Kidney glomerular epithelial cell (primary cell): Measurements from ENCODE around the gene CNOT4.
"Not testable (repeated sequence)": the region's sequence is repeated elsewhere in the genome, so short reads cannot be mapped to it uniquely, and the experiment has no call there.

Experiments
- DNase-seq: peaks from one replicate; lab custom pipeline; 2025; lab: John Stamatoyannopoulos, UW

CNOT4 gene

GRCh38 chr7:135512135-135512887 lies 2.4 kb upstream of the CNOT4 start:
- no peak for DNase-seq

DNA sequence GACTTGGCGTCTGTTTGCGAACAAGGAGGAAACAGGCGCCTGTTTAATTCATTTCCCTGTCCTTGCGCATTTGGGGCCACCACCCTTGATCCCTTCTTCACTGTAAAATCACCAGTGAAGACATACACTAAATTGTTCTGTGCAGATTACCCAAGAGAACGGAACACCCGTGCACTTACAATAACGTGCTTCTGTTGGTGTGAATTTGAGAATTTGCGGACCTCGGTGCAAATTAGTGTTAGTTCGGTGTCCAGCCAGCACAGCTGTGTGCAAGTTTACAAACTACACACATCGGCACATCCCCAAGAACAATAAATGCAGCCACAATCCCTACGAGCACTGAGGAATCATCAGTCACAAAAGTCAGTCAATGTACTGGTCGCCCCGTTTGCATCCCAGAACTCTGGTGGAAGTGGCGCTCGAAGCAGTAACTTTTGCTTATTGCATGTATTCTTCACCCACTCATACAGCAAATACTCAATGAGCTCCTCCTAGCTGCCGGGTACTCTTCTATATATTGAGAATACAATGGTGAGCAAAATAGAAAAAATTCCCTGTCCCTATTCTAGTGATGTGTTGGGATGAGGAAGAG lies 786 bp upstream of the CNOT4 start:
- DNase-seq, result no peak

GRCh38 chr7:135509589-135509838 lies 388 bp downstream of the CNOT4 start:
- DNase-seq, result no peak

DNA sequence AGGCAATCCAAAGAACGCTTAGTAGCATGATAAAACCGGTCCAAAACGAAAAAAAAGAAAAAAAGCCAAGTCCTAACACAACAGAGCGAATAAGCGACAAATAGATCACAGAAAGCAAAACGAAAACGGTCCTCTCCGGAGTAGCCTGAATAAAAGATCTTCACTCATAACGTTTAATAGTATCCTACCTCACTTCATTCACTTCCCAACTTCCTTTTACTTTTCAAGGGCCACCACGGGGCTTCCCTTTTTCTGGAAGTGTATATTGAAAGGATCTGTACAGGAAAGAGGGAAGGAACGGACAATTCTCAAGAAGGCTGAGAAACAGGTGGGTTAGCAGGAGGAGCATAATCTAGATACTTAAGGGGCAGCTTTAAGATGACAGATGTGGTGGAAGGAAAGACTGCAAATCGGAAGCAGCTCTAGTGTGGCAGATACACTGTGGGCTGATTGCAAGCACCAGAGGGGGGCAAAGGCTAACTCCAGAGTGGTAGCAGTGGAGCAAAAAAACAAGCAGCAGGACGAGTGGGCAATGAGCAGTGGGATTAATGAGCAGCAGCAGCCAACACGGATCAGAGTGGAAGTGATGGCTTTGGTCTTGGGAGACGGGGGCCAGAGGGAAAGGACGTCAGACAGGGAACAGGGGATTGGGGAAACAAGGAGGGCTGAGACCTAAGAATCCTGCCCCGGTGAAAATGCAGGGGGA lies 866 bp downstream of the CNOT4 start:
- DNase-seq, result peak; percentile 44

DNA sequence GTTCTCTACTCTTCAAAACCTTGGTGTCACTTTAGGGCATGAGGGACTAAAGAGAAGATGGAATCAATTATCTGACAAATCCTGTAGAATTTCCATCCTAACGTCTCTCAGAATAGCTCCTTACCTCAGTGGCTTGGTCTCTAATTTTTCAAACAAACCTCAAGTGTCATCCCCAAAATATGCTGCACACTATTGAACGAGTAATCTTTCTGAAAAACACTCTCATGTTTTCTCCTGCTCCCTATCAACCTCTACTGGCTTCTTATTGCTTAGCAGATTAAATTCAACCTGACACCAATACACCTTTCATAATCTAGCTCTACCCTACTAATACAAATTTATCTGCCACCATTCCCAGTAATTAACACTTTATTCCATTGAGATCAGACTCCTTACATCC lies 8.5 kb downstream of the CNOT4 start:
- no peak for DNase-seq

- no peak for DNase-seq
Measured at GRCh38 chr7:135499818-135500217, 10.1 kb downstream of the CNOT4 start.

- DNase-seq, result not testable (repeated sequence)
Measured at GRCh38 chr7:135497161-135497560, 12.7 kb downstream of the CNOT4 start.

- no peak for DNase-seq
Measured at GRCh38 chr7:135493362-135493761, 16.5 kb downstream of the CNOT4 start.

GRCh38 chr7:135492151-135492550 lies 17.8 kb downstream of the CNOT4 start:
- no peak for DNase-seq

- DNase-seq, result peak; percentile 23
Measured at GRCh38 chr7:135490783-135491182, 19.1 kb downstream of the CNOT4 start.

DNA sequence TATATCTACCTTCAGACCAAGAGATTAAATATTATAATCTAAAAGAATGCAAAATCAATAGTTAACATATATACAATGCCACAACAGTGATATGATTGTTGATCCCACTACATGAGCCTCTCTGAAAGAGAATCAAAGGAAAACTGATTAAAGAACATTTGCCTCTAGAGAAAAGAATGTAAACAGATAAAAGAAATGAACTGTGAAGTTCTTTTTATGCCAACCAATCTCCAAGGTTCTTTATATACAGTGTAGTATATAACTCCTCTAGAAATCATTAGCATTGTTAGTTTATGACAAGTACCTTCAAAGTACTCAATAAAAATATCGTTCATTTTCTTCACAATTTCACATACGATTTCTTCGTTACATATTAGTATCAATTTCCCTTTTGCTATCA lies 20.1 kb downstream of the CNOT4 start:
- DNase-seq, result no peak

DNA sequence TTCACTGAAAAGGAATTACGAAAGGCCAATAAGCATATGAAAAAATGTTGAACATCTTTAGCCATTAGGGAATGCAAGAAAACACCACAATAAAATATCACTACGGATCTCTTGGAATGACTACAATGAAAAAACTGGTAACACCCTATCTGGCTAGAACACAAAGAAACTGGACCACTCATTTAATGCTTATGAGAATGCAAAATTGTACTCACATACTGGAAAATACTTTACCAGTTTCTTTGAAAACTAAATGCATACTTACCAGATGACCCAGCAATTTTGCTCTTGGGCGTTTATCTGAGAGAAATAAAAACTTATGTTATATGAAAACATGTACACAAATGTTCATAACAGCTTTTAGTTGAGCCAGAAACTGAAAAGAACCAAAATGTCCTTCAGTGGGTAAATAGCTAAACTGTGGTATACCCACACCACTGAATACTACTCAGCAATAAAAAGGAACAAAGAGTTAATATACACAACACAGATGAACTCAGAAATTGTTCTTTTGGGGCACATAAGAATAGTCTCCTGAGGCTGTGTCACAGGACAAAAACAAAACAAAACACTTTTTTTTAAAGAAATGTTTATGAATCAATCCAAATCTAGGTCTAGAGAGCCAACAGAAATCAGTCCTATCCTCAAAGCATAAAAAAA lies 23.5 kb downstream of the CNOT4 start:
- no peak for DNase-seq

DNA sequence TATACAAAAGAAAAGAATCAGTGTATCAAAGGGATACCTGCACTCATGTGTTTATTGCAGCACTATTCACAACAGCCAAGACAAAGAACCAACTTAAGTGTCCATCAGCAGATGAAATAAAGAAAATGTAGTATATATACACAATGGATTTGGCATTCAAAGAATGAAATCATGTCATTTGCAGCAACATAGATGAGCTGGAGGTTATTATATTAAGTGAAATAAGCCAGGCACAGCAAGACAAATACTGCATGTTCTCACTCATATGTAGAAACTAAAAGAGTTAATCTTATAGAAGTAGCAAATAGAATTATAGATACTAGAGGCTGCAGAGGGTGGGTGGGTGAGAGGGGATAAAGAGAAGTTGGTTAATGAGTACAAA lies 28.3 kb downstream of the CNOT4 start:
- DNase-seq, result no peak

GRCh38 chr7:135480966-135481597 lies 28.8 kb downstream of the CNOT4 start:
- DNase-seq, result no peak

DNA sequence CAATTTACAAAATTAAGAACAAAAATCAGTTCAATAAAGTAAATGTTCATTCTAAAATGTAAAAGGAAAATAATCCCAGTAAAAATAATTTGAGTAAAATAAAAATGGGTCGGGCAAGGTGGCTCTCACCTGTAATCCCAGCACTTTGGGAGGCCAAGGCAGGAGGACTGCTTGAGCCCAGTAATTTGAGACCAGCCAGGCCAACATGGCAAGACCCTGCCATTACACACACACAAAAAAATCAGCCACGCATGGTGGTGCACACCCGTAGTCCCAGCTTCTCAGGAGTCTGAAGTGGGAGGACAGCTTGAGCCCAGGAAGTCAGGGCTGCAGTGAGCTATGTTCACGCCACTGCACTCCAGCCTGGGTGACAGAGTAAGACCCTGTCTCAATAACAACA lies 34.4 kb downstream of the CNOT4 start:
- DNase-seq, result no peak

GRCh38 chr7:135469705-135470104 lies 40.2 kb downstream of the CNOT4 start:
- not testable (repeated sequence) for DNase-seq

- no peak for DNase-seq
Measured at GRCh38 chr7:135467207-135467711, 42.6 kb downstream of the CNOT4 start.

GRCh38 chr7:135466442-135467206 lies 43.3 kb downstream of the CNOT4 start:
- DNase-seq, result no peak

DNA sequence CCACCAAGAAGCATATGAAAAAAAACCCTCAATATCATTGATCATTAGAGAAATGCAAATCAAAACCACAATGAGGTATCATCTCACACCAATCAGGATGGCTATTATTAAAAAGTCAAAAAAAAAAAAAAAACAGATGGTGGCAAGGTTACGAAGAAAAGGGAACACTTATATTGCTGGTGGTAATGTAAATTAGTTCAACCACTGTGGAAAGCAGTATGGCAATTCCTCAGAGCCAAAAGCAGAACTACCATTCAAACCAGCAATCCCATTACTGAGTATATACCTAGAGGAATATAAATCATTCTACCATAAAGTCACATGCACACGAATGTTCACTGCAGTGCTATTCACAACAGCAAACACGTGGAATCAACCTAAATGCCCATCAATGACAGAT lies 46.0 kb downstream of the CNOT4 start:
- DNase-seq, result no peak

DNA sequence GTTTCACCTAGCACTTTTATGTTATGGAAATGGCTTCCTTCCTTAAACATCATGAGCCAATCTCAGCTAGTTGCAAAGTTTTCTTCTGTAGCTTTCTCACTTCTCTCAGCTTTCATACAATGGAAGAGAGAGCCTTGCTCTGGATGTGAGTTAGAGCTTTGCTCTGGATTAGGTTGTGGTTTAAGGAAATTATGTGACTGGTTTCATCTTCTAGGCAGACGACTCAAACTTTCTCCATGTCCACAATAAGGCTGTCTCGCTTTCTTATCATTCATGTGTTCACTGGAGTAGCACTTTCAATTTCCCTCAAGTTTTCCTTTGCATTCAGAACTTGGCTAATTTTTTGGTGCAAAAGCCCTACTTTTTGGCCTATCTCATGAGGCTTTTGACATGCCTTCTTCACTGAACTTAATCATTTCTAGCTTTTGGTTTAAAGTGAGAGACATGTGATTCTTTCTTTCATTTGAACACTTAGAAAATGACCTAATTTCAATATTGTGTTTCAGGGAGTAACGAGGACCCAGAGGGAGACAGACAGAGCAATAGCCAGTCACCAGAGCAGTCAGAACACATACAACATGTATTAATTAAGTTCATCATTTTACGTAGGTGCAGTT lies 49.8 kb downstream of the CNOT4 start:
- no peak for DNase-seq

- no peak for DNase-seq
Measured at GRCh38 chr7:135459076-135459475, 50.8 kb downstream of the CNOT4 start.
